IPS-18a (cell line): ENCODE measurements around the gene ELP6.

Source experiments
- H3K27ac ChIP-seq: one replicate; pipeline ENCODE4 v1.5.1; 2013; ENCODE audit warnings: low read length
- H3K27me3 ChIP-seq: one replicate; pipeline ENCODE4 v1.6.1; 2013; ENCODE audit warnings: mild to moderate bottlenecking, low read length; ENCODE audit not compliant: control insufficient read depth, insufficient read depth
- H3K36me3 ChIP-seq: one replicate; pipeline ENCODE4 v1.6.1; 2013; ENCODE audit warnings: low read depth, low read length; ENCODE audit not compliant: control insufficient read depth
- H3K4me1 ChIP-seq: one replicate; pipeline ENCODE4 v1.6.1; 2013; ENCODE audit warnings: low read depth, low read length; ENCODE audit not compliant: control insufficient read depth
- H3K4me3 ChIP-seq: one replicate; pipeline ENCODE4 v1.5.1; 2013; ENCODE audit warnings: low read length
- H3K9ac ChIP-seq: one replicate; pipeline ENCODE4 v1.6.1; 2013; ENCODE audit warnings: mild to moderate bottlenecking, low read length, moderate library complexity
- H3K9me3 ChIP-seq: one replicate; pipeline ENCODE4 v1.6.1; 2013; ENCODE audit warnings: low read depth, low read length; ENCODE audit not compliant: control insufficient read depth

ELP6 gene

GRCh38 chr3:47452453-47453215, 60.9 kb downstream of the ELP6 start:
- H3K4me3 ChIP-seq: no peak overlapping the region
- no peak overlapping the region for H3K27ac ChIP-seq
- no peak overlapping the region for H3K9ac ChIP-seq
- no peaks in the 10 kb centered on the region for H3K36me3 ChIP-seq
- H3K9me3 ChIP-seq: no peaks in the 10 kb centered on the region
- H3K4me1 ChIP-seq: no peaks in the 10 kb centered on the region
- H3K27me3 ChIP-seq: no peaks in the 10 kb centered on the region
